IPS DF 19.7 (cell line): ENCODE results near the gene ASGR2.

ENCODE experiments used
- DNase-seq: peaks from one replicate; pipeline ENCODE4 v3.0.0-alpha.2; 2013; ENCODE audit warnings: low read depth, low spot score

Gene ASGR2

GRCh38 chr17:7060165-7060891 is 54.3 kb downstream of the ASGR2 start:
- no peak for DNase-seq

- DNase-seq = no peak
Observed at GRCh38 chr17:7058831-7059447, 55.7 kb downstream of the ASGR2 start.

- no peak for DNase-seq
Observed at GRCh38 chr17:7056386-7056785, 58.2 kb downstream of the ASGR2 start.
